Measurements from ENCODE around the gene RALA.

The RALA gene

DNA sequence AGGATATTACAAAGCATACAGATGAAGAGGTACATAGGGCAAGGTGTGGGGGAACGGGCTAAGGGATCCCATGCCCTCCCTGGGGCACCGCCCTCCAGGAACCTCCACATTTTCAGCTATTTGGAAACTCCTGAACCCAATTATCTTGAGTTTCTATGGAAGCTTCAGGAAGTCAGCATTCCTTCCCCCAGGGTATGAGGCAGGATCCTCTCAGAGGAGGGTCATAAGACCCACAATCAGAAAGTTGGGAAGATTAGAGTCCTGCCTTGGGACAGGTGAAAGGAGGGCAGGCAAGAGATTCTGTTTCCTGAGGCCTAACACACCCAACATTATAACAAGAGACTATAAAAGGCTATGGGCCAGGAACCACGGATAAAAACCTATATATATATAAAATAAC is 98.0 kb downstream of the RALA start:
- no peak for DNase-seq
- ChIA-PET POLR2A (interaction anchor here (0.5 kb wide), 1 partner anchor 767 kb away, joined by 3 read pairs; no protein-coding TSS in a partner anchor), CTCF (interaction anchor here (0.7 kb wide), 1 partner anchor 11 kb away, joined by 3 read pairs; no protein-coding TSS in a partner anchor)
- Histone ChIP-seq H3K9me3 (ENCODE audit: control extremely low read depth in 1 of 5, control insufficient read depth in 4 of 5, insufficient read depth in 2 of 5, low read depth in 1 of 5, low read length in 4 of 5) (no peaks in the 10 kb centered on the region), H3K36me3 (ENCODE audit: control insufficient read depth in 4 of 4, insufficient read depth in 4 of 4, low read length in 3 of 4) (no peaks in the 10 kb centered on the region), H3K4me3 (ENCODE audit: control insufficient read depth in 1 of 7, extremely low read depth in 1 of 7, insufficient read depth in 4 of 7, low read depth in 2 of 7, low read length in 6 of 7) (no peak overlapping the region), H3K4me1 (ENCODE audit: control extremely low read depth in 1 of 4, control insufficient read depth in 4 of 4, insufficient read depth in 4 of 4, low read length in 3 of 4) (peaks cover 0 to 2% (median 0%) of the 10 kb centered on the region in 4 experiments), H3K27ac (ENCODE audit: insufficient read depth in 1 of 2, low read depth in 1 of 2, low read length in 2 of 2, poor library complexity in 1 of 2, severe bottlenecking in 2 of 2) (no peak overlapping the region), H3K27me3 (replicated peaks in 2 of 5; ENCODE audit: control insufficient read depth in 4 of 5, insufficient read depth in 5 of 5, low read length in 4 of 5) (no peaks in the 10 kb centered on the region)
- WGBS (ENCODE audit: insufficient coverage), result 100% methylated on average over 1 of the region's 3 CpGs

DNA sequence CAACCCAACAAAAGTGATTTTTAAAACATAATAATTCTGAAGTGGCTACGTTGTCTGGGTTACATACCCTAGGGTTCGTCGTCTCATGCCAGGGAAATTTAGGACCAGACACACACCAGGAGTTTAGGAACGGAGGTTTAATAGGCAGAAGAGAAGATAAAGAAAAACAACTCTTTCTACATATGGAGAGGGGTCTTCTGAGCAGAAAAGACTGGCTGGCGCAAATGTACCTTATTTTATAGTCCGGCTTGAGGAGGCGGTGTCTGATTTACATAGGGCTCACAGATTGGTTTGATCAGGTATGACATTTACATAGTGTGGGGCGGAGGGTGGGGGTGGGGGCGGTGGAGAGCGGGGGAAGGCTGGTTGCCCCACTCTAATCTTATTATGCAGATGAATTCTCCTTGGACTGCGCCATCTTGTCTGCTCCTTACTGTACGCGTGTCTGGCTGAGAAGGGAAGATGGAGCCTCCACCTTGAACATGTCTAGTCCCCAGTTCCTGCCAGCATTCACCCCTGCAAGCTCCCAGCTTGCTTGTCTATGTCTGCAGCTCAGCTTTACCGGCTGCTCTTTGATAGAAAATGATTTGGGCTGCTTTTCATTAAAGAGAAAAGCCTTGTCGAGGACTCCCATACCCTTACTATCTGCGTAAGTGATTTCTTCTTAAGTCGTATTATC is 98.7 kb downstream of the RALA start:
- CTCF ChIA-PET, result interaction anchor here (0.7 to 0.9 kb wide), 2 partner anchors 14 to 143 kb away, joined by 3 read pairs; no protein-coding TSS in a partner anchor
- H3K4me1 ChIP-seq (ENCODE audit: control extremely low read depth in 1 of 4, control insufficient read depth in 4 of 4, insufficient read depth in 4 of 4, low read length in 3 of 4), result peaks cover 0 to 2% (median 0%) of the 10 kb centered on the region in 4 experiments
- DNase-seq, result no peak
- no peak overlapping the region for H3K27ac ChIP-seq (ENCODE audit: insufficient read depth in 1 of 2, low read depth in 1 of 2, low read length in 2 of 2, poor library complexity in 1 of 2, severe bottlenecking in 2 of 2)
- POLR2A ChIA-PET, result no interaction called here
- no peak overlapping the region for H3K4me3 ChIP-seq (ENCODE audit: control insufficient read depth in 1 of 7, extremely low read depth in 1 of 7, insufficient read depth in 4 of 7, low read depth in 2 of 7, low read length in 6 of 7)
- 93% methylated on average over 5 of the region's 17 CpGs for WGBS (ENCODE audit: insufficient coverage)
- H3K36me3 ChIP-seq (ENCODE audit: control insufficient read depth in 4 of 4, insufficient read depth in 4 of 4, low read length in 3 of 4), result no peaks in the 10 kb centered on the region
- H3K9me3 ChIP-seq (ENCODE audit: control extremely low read depth in 1 of 5, control insufficient read depth in 4 of 5, insufficient read depth in 2 of 5, low read depth in 1 of 5, low read length in 4 of 5), result no peaks in the 10 kb centered on the region
- no peaks in the 10 kb centered on the region for H3K27me3 ChIP-seq (replicated peaks in 2 of 5; ENCODE audit: control insufficient read depth in 4 of 5, insufficient read depth in 5 of 5, low read length in 4 of 5)

DNA sequence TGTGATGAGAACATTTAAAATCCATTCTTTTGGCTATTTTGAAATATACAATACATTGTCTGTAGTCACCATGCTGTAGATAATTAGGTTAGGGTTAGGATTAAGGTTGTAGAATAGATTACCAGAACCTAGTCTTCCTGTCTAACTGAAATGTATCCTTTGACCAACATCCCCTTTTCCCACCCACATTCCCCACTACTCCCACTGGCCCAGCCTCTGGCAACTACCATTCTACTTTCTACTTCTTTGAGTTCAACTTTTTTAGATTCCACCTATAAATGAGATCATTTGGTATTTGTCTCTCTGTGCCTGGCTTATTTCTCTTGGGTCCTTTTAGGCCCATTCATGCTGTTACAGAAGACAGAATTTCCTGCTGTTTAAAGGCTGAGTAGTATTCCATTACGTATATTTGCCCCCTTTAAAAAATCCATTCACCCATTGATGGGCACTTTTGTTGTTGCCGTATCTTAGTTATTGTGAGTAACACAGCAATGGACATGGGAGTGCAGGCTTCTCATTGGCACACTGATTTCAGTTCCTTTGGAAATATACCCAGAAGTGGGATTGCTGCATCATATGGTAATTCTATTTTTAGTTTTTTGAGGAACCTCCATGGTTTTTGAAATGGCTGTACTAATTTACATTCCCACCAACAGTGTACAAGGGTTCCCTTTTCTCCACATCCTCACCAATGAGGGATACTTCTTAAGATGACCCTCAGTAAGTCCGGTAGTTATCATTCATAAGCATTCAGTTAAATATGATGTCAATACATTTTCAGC is 104.0 kb downstream of the RALA start:
- no peak overlapping the region for H3K27ac ChIP-seq (ENCODE audit: insufficient read depth in 1 of 2, low read depth in 1 of 2, low read length in 2 of 2, poor library complexity in 1 of 2, severe bottlenecking in 2 of 2)

DNA sequence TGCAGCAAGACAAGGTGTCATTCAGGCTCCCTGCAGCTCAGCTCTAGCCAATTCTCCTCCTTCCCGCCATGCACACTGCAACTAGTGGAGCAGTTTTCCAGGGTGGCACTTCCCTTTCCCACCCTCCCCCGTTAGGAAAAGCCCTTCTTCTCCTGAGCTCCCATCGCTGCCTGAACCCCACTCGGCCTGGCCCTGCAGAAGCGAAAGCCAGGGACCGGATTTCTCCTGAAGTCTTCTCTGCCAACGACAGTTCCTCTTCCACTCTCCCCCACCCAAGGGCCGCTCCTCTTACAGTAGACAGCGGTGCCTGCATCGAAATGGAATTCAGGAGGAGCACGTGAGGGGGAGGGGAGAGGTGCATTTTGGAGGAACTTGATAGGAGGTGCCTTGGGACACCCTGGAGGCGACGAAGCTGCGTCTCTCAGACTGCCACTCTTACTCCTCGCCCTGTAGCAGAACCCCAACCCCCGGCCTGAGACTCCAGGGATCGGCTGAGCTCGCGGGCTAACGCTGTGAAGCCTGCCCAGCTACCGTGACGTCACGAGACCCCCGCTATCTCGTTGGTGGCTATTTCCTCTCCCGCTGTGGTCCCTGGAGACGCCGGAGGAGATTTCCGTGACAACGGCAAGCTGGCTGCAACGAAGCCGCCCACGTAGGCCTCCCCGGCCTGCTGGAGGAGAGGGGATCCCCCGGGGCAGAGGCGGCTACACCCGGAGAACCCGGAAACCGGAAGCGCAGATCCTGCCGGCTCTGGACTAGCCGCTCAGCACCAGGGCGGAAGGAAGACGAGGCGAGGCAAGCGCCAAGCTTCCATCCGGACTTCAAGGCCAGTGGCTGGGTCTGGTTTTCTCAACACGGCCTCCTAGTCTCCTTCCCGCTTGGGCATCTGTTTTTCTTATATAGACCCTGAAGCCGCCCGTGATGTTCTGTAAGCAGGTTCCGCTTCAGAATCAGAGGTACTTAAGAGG is 109.7 kb downstream of the RALA start:
- CTCF ChIA-PET, result interaction anchor here (0.6 to 3.6 kb wide), 8 partner anchors 9 to 153 kb away, joined by 3 to 33 read pairs (median 3); no protein-coding TSS in a partner anchor
- peaks cover 3 to 34% (median 24%) of the 10 kb centered on the region in 4 experiments for H3K4me1 ChIP-seq (ENCODE audit: control extremely low read depth in 1 of 4, control insufficient read depth in 4 of 4, insufficient read depth in 4 of 4, low read length in 3 of 4)
- whole genome bisulfite sequencing (ENCODE audit: insufficient coverage), result 3% methylated on average over 40 of the region's 52 CpGs
- no peaks in the 10 kb centered on the region for H3K36me3 ChIP-seq (ENCODE audit: control insufficient read depth in 4 of 4, insufficient read depth in 4 of 4, low read length in 3 of 4)
- DNase-seq, result peak; percentile 97 to 99 (median 99)
- peak overlapping the region; percentile 53 to 85 (median 69) for H3K4me3 ChIP-seq (ENCODE audit: control insufficient read depth in 1 of 7, extremely low read depth in 1 of 7, insufficient read depth in 4 of 7, low read depth in 2 of 7, low read length in 6 of 7)
- H3K27me3 ChIP-seq (replicated peaks in 2 of 5; ENCODE audit: control insufficient read depth in 4 of 5, insufficient read depth in 5 of 5, low read length in 4 of 5), result no peaks in the 10 kb centered on the region
- peak overlapping the region; percentile 55 to 80 for H3K27ac ChIP-seq (ENCODE audit: insufficient read depth in 1 of 2, low read depth in 1 of 2, low read length in 2 of 2, poor library complexity in 1 of 2, severe bottlenecking in 2 of 2)
- POLR2A ChIA-PET, result interaction anchor here (0.6 to 1.0 kb wide), 2 partner anchors 13 to 154 kb away, joined by 3 read pairs; no protein-coding TSS in a partner anchor
- no peaks in the 10 kb centered on the region for H3K9me3 ChIP-seq (ENCODE audit: control extremely low read depth in 1 of 5, control insufficient read depth in 4 of 5, insufficient read depth in 2 of 5, low read depth in 1 of 5, low read length in 4 of 5)

More for the DNA sequence above, 104.0 kb downstream of the RALA start:
- WGBS (ENCODE audit: insufficient coverage), result 100% methylated on average over 3 of the region's 3 CpGs
- CTCF ChIA-PET, result interaction anchor here (0.6 kb wide), 1 partner anchor 145 kb away, joined by 3 read pairs; no protein-coding TSS in a partner anchor
- DNase-seq, result no peak
- H3K4me3 ChIP-seq (ENCODE audit: control insufficient read depth in 1 of 7, extremely low read depth in 1 of 7, insufficient read depth in 4 of 7, low read depth in 2 of 7, low read length in 6 of 7), result no peak overlapping the region
- no peaks in the 10 kb centered on the region for H3K9me3 ChIP-seq (ENCODE audit: control extremely low read depth in 1 of 5, control insufficient read depth in 4 of 5, insufficient read depth in 2 of 5, low read depth in 1 of 5, low read length in 4 of 5)
- H3K36me3 ChIP-seq (ENCODE audit: control insufficient read depth in 4 of 4, insufficient read depth in 4 of 4, low read length in 3 of 4), result no peaks in the 10 kb centered on the region
- no peaks in the 10 kb centered on the region for H3K27me3 ChIP-seq (replicated peaks in 2 of 5; ENCODE audit: control insufficient read depth in 4 of 5, insufficient read depth in 5 of 5, low read length in 4 of 5)
- peaks cover 0 to 4% (median under 1%) of the 10 kb centered on the region in 4 experiments for H3K4me1 ChIP-seq (ENCODE audit: control extremely low read depth in 1 of 4, control insufficient read depth in 4 of 4, insufficient read depth in 4 of 4, low read length in 3 of 4)
- POLR2A ChIA-PET, result no interaction called here

DNA sequence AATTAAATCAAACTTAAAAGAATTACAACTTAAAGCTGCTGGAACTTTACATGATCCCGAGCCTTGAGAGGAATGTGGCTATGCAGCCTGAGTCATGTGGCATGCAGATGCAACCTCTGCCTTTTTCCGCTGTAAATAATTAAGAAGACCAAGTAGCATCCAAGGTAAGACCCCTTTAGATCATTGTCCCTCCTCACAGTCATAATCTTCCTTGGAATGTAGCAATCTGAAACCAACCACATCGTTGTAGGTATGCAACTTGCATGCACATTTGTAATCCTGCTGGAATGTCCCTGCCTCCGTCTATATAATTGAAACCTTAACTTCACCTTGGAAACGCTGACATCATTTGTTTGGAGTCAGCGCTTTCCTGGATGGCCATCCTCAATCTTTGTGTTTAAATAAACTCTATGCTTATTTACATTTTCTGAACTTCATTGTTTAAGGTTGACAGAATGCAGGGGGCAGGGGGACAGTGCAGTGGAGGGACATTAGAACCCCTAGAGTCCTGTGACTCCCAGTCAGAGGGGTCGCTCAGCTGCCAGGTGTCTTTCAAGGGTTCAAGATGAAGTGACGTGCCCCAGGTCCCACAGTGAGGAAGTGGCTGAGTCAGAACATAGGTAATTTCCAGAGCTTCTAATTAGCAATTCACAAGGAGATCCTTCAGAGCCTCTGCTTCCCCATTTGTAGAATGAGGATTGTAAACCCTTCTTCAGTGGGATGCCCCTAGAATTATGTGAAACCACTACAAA is 110.7 kb downstream of the RALA start:
- Histone ChIP-seq H3K36me3 (ENCODE audit: control insufficient read depth in 4 of 4, insufficient read depth in 4 of 4, low read length in 3 of 4) (no peaks in the 10 kb centered on the region), H3K9me3 (ENCODE audit: control extremely low read depth in 1 of 5, control insufficient read depth in 4 of 5, insufficient read depth in 2 of 5, low read depth in 1 of 5, low read length in 4 of 5) (no peaks in the 10 kb centered on the region), H3K4me1 (ENCODE audit: control extremely low read depth in 1 of 4, control insufficient read depth in 4 of 4, insufficient read depth in 4 of 4, low read length in 3 of 4) (peaks cover 3 to 34% (median 24%) of the 10 kb centered on the region in 4 experiments), H3K27me3 (replicated peaks in 2 of 5; ENCODE audit: control insufficient read depth in 4 of 5, insufficient read depth in 5 of 5, low read length in 4 of 5) (no peaks in the 10 kb centered on the region), H3K27ac (ENCODE audit: insufficient read depth in 1 of 2, low read depth in 1 of 2, low read length in 2 of 2, poor library complexity in 1 of 2, severe bottlenecking in 2 of 2) (peak overlapping the region; percentile 55 to 80), H3K4me3 (ENCODE audit: control insufficient read depth in 1 of 7, extremely low read depth in 1 of 7, insufficient read depth in 4 of 7, low read depth in 2 of 7, low read length in 6 of 7) (peak overlapping the region; percentile 53 to 85 (median 69))
- ChIA-PET CTCF (interaction anchor here (0.7 to 3.6 kb wide), 3 partner anchors 11 to 154 kb away, joined by 3 to 33 read pairs (median 22); no protein-coding TSS in a partner anchor), POLR2A (interaction anchor here (0.6 to 1.0 kb wide), 2 partner anchors 14 to 155 kb away, joined by 3 read pairs; no protein-coding TSS in a partner anchor)
- 30% methylated on average over 6 of the region's 8 CpGs for WGBS (ENCODE audit: insufficient coverage)
- DNase-seq, result peak in 2 of 3 donors; percentile 68 to 74

DNA sequence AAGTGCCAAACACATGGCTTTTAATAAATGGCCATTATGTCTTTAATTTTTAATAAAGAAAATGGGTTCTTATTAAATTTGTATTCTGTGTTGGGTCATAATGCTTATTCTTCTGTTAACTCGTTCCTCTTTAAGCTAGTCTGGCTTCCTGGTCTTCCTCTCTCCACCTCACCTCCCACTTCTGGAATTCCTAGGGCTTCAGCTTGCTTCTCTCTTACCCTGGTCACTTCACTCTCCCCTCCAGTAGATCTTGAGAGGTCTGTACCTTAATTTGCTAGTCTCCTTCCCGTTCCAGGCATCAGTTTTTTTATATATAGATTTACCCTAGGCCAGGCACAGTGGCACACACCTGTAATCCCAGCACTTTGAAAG is 111.2 kb downstream of the RALA start:
- no peak for DNase-seq
- peaks cover 3 to 34% (median 24%) of the 10 kb centered on the region in 4 experiments for H3K4me1 ChIP-seq (ENCODE audit: control extremely low read depth in 1 of 4, control insufficient read depth in 4 of 4, insufficient read depth in 4 of 4, low read length in 3 of 4)
- peak overlapping the region in 3 of 7 experiments; percentile 67 to 85 (median 70) for H3K4me3 ChIP-seq (ENCODE audit: control insufficient read depth in 1 of 7, extremely low read depth in 1 of 7, insufficient read depth in 4 of 7, low read depth in 2 of 7, low read length in 6 of 7)
- no peak overlapping the region for H3K27ac ChIP-seq (ENCODE audit: insufficient read depth in 1 of 2, low read depth in 1 of 2, low read length in 2 of 2, poor library complexity in 1 of 2, severe bottlenecking in 2 of 2)
- ChIA-PET CTCF (interaction anchor here (1.3 to 3.6 kb wide), 3 partner anchors 10 to 154 kb away, joined by 4 to 33 read pairs (median 22); no protein-coding TSS in a partner anchor), POLR2A (no interaction called here)
- H3K36me3 ChIP-seq (ENCODE audit: control insufficient read depth in 4 of 4, insufficient read depth in 4 of 4, low read length in 3 of 4), result no peaks in the 10 kb centered on the region
- 60% methylated on average over 2 of the region's 2 CpGs for WGBS (ENCODE audit: insufficient coverage)
- H3K27me3 ChIP-seq (replicated peaks in 2 of 5; ENCODE audit: control insufficient read depth in 4 of 5, insufficient read depth in 5 of 5, low read length in 4 of 5), result no peaks in the 10 kb centered on the region
- no peaks in the 10 kb centered on the region for H3K9me3 ChIP-seq (ENCODE audit: control extremely low read depth in 1 of 5, control insufficient read depth in 4 of 5, insufficient read depth in 2 of 5, low read depth in 1 of 5, low read length in 4 of 5)

Data from common myeloid progenitor, CD34-positive (primary cell).